Eye (tissue), 1 donor: ENCODE data around the gene SHBG.
"Not testable (repeated sequence)": the region's sequence is repeated elsewhere in the genome, so short reads cannot be mapped to it uniquely, and the experiment has no call there.

Source experiments
- DNase-seq: peaks from one replicate; pipeline ENCODE4 v3.0.0-alpha.2; 2015

SHBG gene

GRCh38 chr17:7612294-7612640 is 17.7 kb upstream of the SHBG start:
- no peak for DNase-seq

GRCh38 chr17:7613769-7614424 is 16.0 kb upstream of the SHBG start:
- no peak for DNase-seq

GRCh38 chr17:7614425-7615264 is 15.3 kb upstream of the SHBG start, which contains the start of gene FXR2:
Gene FXR2, minus strand, starts transcription at chr17:7614897. Its CDS starts 365 bp downstream, at chr17:7614532.
- peak; percentile 100 for DNase-seq

- no peak for DNase-seq
Observed at GRCh38 chr17:7615265-7615747, 14.6 kb upstream of the SHBG start.

GRCh38 chr17:7618608-7619007 is 11.3 kb upstream of the SHBG start:
- no peak for DNase-seq

- DNase-seq = no peak
Observed at GRCh38 chr17:7620835-7621234, 9.1 kb upstream of the SHBG start.

GRCh38 chr17:7623661-7624060 is 6.3 kb upstream of the SHBG start:
- DNase-seq = no peak

- not testable (repeated sequence) for DNase-seq
Observed at GRCh38 chr17:7625749-7626148, 4.2 kb upstream of the SHBG start.

- no peak for DNase-seq
Observed at GRCh38 chr17:7626307-7626706, 3.6 kb upstream of the SHBG start.

- DNase-seq = no peak
Observed at GRCh38 chr17:7626956-7627249, 3.0 kb upstream of the SHBG start.

GRCh38 chr17:7627250-7628121 is 2.4 kb upstream of the SHBG start, which contains the start of gene SAT2:
Gene SAT2, minus strand, starts transcription at chr17:7627821. Its CDS starts 186 bp downstream, at chr17:7627635.
- peak; percentile 99 for DNase-seq

- DNase-seq = no peak
Observed at GRCh38 chr17:7631398-7632380, 1.8 kb downstream of the SHBG start.

- DNase-seq = no peak
Observed at GRCh38 chr17:7632492-7632894, 2.6 kb downstream of the SHBG start.

GRCh38 chr17:7633093-7633492 is 3.2 kb downstream of the SHBG start:
- no peak for DNase-seq

- peak; percentile 88 for DNase-seq
Observed at GRCh38 chr17:7634384-7634783, 4.4 kb downstream of the SHBG start.

- no peak for DNase-seq
Observed at GRCh38 chr17:7636163-7636562, 6.2 kb downstream of the SHBG start.

- DNase-seq = no peak
Observed at GRCh38 chr17:7640783-7641182, 10.8 kb downstream of the SHBG start.

GRCh38 chr17:7641635-7642034 is 11.7 kb downstream of the SHBG start:
- not testable (repeated sequence) for DNase-seq

GRCh38 chr17:7644775-7645174 is 14.8 kb downstream of the SHBG start:
- no peak for DNase-seq

- DNase-seq = no peak
Observed at GRCh38 chr17:7646457-7646856, 16.5 kb downstream of the SHBG start.

- DNase-seq = no peak
Observed at GRCh38 chr17:7647018-7647417, 17.1 kb downstream of the SHBG start.

- DNase-seq = peak; percentile 95
Observed at GRCh38 chr17:7650509-7651096, 20.7 kb downstream of the SHBG start, which contains the start of gene ATP1B2. Gene ATP1B2, plus strand, starts transcription at chr17:7650926. Its CDS starts 593 bp downstream, at chr17:7651519.
